ENCODE measurements around the gene DCBLD1.
"Not testable (repeated sequence)": the region's sequence is repeated elsewhere in the genome, so short reads cannot be mapped to it uniquely, and the experiment has no call there.

Gene DCBLD1

DNA sequence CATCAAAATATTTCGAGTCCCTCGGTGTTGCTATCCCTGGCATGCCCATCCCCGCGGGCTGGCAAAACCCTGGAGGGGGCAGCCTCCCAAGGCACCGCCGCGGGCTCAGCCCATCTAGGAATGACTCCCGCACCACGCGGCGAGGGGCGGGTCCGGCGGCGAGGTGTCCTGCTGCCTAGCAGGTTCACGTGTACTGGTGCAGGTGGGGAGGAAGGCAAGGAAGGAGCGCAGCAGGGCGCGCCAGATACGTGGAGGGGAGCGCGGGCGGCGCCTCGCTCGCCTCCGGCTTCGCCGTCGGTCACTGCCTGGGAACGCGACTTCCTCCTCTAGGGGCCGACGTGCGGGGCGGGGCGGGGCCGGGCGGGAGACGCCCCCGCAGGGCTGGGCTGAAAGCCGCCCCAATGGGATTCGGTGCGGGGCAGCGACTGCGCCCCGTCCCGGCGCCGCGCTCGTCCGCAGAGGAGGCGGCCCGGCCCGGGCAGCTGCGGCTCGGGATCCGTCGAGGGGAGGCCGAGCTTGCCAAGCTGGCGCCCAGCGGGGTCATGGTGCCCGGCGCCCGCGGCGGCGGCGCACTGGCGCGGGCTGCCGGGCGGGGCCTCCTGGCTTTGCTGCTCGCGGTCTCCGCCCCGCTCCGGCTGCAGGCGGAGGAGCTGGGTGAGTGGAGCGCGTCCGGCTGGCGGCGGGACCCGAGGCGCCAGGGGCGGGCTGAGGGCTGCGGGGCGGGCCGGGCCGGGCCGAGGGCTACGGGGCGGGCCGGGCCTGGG, at the start of gene DCBLD1:
Gene DCBLD1 (plus strand): TSS at position 435 of the 764 bp plus-strand sequence. CDS start 108 bp downstream, at position 543.
- DNase-seq (ENCODE audit: low read depth): peak; percentile 89

DNA sequence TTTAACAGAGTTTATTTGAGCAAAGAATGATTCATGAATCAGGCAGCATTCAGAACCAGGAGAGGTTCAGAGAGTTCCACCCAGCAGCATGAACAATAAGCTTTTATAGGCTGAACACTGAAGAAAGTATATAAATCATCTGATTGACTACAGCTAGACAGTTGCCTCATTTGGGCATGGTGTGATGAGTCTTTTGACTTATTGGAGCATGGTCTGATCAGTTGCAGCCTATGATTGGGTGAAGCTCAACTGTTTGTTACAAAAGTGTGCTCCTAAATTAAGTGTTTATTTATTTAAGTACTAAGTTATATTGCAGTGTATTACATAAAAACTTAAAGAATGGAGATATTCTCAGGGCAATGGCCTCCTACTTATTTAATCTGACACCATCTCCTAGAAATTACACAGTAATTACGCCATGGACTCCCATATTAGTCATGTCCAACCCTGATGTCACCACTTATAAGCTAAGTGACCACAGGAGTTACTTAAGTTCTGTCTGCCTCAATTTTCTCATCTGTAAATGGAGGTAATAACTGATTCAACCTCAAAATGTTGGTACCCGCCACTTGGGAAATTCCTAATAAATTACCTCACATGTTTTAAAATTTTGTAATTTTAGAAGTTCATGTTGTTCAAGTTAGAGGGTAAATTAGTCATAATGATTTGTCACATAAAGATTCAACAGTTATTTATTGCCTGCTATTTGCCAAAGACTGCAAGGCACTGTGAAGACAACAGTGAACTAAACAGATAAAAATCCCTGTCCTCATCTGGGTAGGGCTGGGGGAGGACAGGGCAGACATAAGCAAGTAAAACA, 41.6 kb upstream of the DCBLD1 start:
- peak; percentile 97 for DNase-seq (ENCODE audit: low read depth)

DNA sequence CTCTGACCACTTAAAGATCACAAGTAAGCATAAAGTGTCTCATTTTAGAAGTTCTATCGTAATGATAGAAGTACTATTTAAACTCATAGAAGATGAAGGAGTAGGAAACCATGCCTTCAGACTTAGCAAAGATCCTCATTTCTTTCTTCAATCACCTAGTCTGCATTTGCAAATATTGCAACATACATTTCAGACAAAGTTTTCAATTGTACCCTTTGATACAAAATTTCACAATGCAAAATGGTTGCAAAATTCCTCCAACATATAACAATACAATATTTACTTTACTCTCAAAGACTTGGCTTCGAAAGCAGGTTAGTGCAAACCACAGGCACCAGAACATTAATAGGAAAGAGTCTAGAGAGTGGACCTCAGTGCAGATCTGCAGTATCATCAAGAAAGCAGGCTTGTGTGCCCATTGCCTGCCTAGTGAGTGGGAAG, 40.6 kb upstream of the DCBLD1 start:
- DNase-seq (ENCODE audit: low read depth): peak; percentile 36

DNA sequence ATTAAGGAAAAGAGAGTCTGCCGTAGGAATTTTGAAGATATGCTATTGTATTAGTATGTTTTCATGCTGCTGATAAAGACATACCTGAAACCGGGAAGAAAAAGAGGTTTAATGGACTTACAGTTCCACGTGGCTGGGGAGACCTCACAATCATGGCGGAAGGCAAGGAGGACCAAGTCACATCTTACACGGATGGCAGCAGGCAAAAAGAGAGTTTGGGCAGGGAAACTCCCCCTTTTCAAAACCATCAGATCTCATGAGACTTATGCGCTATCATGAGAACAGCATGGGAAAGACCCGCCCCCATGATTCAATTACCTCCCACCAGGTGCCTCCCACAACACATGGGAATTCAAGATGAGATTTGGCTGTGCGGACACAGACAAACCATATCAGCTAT, 40.2 kb upstream of the DCBLD1 start:
- not testable (repeated sequence) for DNase-seq (ENCODE audit: low read depth)

DNA sequence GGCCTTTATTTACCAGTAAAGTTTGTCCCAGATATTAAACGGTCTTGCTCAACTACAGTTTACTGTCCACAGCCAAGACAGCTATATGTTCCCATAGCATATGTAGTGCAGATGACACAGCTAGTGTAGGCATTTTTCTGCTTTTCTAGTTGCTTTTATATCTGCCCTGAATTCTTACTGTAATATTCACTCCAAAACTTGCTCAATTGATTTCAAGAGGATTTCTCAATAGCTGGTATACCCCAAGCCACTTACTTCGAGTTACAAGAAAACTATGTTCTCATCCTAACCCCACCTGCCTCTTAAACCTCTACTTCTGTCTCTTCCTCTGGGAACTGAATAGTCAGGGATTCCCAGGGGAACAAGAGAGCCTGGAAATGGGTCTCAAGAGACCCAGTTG, 37.9 kb upstream of the DCBLD1 start:
- DNase-seq (ENCODE audit: low read depth): peak; percentile 36

DNA sequence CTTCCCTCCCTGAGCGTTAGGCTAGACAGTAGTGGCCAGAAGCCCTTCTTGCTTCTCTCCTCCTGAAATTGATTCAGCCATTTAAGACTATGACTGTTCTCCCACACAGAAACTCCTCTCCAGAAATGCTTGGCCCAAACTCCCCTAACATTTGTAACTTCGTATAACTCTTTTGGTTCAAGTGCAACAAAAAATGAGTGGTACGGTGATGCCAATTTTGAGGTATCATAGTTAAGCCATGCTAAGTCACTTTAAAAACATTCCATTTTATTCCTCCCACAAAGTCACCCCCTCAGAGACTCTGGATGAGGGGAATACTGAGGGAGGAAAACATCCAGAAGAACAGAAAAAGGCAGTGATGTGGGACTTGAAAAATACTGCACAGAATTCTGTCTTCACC, 35.6 kb upstream of the DCBLD1 start:
- DNase-seq (ENCODE audit: low read depth): no peak

DNA sequence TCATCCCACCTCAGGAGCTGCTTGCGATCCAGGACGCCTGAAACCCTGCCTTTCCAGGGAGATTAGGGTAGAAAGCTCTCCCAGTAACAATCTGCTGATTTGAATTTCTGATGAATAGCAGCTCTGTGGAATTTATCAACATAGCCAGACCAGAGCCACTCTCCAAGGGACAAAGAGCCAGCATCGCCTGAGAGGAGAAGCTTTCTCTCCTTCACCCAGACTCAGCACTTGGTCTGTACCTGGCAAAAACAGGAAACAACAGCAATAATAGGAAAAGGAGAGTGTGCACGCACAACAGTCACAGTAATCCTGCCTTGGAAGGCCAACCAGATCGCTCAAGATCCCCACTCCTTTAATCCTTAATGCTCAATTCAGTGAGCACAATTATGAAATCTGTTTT, 34.5 kb upstream of the DCBLD1 start:
- DNase-seq (ENCODE audit: low read depth): no peak

DNA sequence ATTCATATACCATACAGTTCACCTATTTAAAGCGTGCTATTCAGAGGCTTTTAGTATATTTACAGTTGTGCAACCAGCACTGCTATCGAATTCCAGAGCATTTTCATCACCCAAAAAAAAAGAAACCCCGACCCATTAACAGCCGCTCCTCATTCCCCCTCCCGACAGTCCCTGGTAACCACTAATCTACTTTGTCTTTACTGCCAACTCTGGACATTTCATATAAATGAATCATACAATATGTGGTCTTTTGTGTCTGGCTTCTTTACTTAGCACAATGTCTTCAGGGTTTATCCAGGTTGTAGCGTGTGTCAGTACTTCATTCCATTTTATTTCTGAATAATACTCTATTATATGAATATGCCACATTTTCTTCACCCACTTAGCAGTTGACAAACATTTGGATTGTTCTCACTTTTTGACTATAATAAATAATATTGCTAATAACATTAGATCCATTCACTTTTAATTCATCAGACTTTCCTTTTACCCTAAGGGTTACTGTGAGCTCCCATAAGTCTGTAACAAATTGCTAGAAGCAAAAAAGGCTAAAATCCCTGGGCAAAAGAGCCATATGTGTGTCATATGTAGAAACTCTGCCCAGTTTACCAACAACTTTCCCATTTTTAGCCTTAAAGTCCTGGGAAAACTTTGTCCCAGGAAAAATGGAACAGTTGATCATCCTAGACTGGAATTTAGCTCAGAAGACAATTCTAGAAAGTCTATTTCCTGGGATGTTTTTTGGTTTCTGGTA, 33.6 kb upstream of the DCBLD1 start:
- DNase-seq (ENCODE audit: low read depth): peak; percentile 95

DNA sequence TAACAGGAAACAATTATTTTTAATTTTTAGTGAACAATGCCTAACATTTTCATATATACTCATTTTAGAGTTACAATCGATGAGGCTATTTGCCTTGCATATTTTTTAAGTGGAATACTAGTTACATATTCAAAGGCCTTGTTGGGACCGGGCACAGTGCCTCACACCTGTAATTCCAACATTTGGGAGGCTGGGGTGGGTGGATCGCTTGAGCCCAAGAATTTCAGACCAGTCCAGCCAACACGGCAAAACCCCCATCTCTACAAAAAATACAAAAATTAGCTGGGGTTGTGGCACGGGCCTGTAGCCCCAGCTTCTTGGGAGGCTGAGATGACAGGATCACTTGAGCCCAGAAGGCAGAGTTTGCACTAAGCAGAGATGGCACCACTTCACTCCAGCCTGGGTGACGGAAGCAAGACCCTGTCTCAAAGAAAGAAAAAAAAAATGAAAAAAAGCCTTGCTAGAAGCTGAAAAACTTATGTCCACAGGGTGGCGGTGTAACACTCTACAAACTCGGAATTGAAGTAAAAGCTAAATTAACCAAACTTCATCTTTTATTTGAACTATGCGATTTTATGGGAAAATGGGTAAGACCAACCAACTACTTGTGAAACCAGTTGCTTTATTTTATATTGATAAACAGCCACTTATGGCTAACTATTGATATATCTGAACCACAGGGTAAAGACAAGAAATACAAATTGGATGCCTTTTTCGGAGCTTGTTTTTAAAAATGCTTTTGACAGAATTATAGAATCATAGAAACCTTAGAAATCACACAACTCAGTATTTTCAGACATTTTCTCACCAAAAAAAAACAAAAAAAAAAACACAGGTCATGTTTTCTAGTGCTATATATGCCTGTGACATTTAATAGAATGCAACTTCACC, 32.7 kb upstream of the DCBLD1 start:
- peak; percentile 88 for DNase-seq (ENCODE audit: low read depth)

DNA sequence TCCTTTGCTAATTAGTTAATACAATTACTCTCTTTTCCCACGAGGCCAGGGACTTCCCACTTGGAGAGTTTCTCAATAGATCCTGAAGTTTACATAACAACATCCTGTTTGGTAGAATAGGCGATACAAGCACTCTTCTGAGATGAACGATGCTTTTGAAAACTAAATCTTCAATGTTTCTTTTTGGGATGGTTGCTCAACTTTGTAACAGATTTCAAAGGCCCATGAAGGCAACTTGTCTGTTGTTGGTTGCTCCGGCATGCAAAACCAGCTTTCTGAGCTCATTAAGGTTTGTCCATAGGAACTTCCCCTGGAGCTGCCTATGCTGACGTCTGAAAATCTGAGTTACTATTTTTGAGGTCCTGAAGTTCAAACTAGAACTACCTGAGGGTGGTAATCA, 30.8 kb upstream of the DCBLD1 start:
- peak; percentile 13 for DNase-seq (ENCODE audit: low read depth)

DNA sequence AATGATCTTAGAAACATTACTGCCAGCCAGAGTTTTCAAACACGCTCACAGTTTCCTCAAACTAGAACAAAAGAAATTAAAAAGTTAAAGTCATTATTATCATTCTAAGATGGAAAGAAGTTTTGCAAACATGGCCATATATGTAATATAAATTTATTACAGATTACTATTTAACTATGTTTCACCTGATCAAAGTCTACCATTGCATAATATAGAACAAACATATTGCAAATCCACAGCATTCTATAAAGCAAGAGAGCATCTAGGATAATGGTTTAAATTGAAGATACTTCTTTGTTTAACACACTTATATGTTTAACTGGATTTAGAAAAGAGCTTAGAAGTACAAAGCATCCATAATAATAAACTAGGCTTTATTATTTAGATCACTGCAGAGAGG, 26.2 kb upstream of the DCBLD1 start:
- no peak for DNase-seq (ENCODE audit: low read depth)

DNA sequence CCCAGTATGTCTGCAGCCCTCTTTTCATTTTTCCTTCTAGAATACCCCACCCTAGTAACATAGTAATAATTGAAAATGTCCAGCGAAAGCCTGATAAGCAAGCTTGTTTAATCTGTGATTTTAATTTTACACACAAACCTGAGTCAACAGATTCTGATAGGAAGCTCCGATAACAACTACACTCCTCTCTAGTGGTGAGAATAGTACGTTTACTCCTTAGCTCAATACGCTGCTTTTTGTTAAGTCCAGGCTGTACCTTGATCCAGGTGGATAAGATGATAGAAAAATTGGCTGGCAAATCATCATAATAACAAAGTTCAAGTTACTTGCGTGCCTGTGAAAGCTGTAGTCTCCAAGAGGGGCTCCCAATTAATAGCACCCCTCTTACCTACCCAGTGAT, 25.5 kb upstream of the DCBLD1 start:
- no peak for DNase-seq (ENCODE audit: low read depth)

DNA sequence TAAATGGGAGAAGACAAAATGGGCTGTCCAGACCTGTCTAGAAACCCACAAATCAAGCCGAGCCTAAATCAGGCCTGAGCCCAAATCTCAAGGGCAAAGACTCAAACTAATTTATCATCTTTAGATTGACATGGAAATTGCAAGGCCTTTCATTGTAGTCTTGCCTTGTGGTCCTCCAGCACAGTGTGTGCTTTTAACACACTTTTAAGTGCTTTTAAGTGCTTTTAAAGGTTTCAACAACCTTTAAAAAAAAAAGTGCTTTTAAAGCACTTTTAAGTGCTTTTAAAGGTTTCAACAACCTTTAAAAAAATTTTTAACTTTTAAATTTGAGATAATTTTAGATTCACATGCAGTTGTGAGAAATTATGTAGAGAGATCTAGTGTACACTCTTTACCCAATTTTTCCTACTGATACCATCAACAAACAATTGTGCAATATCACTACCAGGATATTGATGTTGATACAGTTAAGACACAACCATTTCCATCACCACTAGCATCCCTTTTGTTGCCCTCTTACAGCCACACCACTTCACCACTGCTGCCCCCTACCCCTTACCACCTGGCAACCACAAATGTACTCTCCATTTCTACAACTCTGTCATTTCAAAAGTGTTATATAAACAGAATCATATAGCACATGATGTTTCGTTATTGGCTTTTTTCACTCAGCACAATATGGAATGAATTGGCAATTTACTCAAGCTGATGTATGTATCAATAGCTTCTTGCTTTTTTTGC, 23.1 kb upstream of the DCBLD1 start:
- DNase-seq (ENCODE audit: low read depth): no peak

DNA sequence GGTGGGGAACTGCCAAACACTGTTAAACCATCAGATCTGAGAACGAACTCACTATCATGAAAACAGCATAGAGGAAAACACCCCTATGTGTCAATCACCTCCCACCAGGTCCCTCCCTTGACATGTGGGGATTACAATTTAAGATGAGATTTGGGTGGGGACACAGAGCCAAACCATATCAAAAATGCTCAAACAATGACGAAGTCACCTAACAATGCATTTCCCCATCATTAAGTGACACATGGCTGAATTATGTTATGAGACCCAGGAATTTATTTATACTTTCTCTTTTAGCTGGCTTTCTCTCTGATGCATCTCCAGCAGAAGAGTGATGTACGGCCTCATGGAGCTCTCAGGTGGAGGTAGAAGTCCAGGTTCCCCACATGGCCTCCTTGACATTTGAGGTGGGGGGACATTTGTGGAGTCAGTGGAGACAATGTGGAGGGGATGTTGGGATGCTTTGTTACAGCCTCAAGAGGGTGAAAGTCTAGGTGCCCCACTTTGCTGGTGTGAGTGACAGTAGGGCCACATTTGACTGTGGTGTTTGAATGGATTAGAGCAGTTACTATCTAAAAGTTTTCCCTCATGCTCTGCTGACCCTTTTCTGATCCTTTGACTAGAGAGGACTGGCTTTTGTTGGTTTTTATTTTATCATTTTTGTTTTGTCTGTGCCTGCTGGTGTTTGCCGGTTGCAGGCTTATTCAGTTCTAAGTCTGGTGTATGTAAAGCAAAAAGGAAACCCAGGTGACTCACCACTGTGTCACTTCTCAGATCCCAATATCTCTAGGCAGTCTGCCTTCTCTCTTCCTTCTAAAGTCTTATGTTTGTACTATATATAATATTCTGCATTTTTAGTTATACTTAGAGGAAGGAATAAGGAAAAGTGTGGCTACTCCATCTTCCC, 18.5 kb upstream of the DCBLD1 start:
- DNase-seq (ENCODE audit: low read depth): peak; percentile 91

DNA sequence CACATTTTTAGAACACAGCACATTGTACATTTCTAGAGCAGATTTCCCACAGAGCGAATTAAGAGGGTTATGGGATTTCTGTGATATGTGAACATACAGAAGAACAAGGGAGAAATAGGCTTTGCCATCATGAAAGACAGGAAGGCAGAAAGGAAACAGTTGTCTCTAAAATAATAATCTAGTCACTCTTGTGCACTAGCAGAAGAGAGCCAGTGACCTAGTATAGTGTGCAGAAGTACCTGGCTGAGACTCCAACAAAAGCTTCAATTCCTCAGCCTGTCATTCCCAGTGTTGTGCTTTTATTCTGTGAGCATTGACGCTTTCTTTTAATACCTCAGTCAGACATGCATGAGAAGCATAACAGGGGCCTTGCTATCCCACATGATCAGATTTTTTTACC, 17.8 kb upstream of the DCBLD1 start:
- no peak for DNase-seq (ENCODE audit: low read depth)

DNA sequence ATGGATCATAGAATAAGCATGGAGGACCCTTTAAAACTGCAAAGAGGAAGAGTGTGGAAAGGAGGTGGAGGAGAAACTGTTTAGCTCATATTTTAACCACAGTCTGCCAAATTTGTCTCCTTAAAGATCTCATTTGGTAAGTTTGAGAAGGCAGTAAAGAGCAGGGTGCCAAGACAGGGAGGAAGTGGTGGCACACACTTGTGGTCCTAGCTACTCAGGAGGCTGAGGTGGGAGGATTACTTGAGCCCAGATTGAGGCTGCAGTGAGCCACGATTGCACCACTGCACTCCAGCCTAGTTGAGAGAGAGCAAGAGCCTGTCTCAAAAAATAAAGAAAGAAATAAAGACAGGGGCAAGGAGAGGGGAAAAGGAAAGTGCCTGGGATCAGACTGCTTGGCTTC, 16.8 kb upstream of the DCBLD1 start:
- no peak for DNase-seq (ENCODE audit: low read depth)

DNA sequence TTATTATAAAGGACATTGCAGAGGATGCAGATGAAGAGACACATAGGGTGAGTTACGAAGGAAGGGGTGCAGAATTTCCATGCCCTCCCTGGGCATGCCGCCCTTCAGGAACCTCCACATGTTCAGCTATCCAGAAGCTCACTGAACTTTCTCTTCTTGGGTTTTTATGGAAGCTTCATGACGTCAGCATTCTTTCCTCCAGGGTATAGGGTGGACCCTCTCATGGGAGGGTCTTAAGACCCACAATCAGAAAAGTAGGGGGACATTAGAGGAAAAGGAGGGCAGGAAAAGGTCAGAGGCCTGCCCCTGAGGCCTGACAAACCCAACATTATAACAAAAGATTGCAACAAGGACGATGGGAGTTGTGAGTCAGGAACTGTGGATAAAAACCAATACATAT, 14.6 kb upstream of the DCBLD1 start:
- DNase-seq (ENCODE audit: low read depth): no peak

DNA sequence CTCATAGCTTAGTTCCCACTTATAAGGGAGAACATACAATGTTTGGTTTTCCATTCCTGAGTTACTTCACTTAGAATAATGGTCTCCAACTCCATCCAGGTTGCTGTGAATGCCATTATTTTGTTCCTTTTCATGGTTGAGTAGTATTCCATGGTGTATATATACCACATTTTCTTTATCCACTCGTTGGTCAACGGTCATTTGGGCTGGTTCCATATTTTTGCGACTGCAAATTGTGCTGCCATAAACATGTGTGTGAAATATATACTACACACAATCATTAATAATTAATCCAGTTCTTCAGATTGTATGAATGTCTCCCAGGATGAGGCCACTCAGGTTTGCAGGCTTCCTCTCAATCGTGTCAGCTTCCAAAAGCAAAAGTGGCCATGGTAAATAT, 13.9 kb upstream of the DCBLD1 start:
- not testable (repeated sequence) for DNase-seq (ENCODE audit: low read depth)

DNA sequence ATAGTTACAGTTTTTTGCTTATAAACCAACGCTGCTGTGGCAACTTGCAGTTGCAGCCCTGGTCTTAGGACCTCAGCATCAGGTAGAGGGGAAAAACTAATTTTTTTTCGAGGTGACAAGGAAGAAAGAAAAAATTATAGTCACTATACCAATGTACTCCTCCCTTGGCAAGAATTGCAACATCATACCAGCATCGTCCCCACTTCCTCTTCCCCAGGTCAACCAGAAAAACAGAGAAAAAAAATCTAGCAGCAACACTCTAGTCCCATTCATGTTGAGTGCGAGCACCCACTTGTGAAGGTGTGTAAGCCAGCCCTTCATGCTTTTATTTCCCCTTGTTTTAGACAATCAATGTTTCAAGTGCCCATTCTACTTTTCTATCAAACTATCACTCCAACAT, 13.1 kb upstream of the DCBLD1 start:
- no peak for DNase-seq (ENCODE audit: low read depth)

DNA sequence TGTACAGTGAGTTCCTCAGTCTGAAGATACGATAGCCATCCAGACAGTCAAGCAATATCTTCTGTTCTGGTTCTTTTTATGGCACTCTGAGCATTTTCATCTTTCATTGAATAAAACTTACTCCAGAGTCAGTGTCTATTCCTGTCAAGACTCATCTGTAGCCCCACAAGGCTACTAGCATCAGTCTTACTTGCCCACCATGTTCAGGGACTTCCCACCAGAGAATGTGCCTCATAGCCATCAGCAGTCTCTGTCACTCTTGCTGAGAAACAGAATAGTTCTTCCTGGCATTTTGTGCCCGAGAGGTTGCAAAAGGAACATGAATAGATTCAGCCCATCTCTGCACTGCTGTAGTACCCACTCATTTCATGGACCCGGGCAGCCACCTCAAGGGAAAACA, 12.7 kb upstream of the DCBLD1 start:
- no peak for DNase-seq (ENCODE audit: low read depth)

Measured in ELR (cell line).